GM10266 (cell line): ENCODE data around the gene FAM180A.

Experiments used
- DNase-seq: peaks from one replicate; pipeline ENCODE4 v3.0.0; 2012; ENCODE audit errors: extremely low spot score
- CTCF ChIP-seq: IDR thresholded peaks from 2 replicates; pipeline ENCODE4 v1.5.1; 2012; ENCODE audit warnings: mild to moderate bottlenecking, low read depth; ENCODE audit not compliant: control insufficient read depth, insufficient read depth; ENCODE audit errors: missing control alignments

Gene FAM180A

GRCh38 chr7:135729230-135729629, 19.4 kb downstream of the FAM180A start:
- DNase-seq: no peak
- TF ChIP-seq CTCF: no peak

GRCh38 chr7:135728136-135728669, 20.4 kb downstream of the FAM180A start, which contains the start of gene SLC13A4:
Gene SLC13A4, minus strand, starts transcription at chr7:135728186. Its CDS starts 690 bp downstream, at chr7:135727496.
- no peak for TF ChIP-seq CTCF
- no peak for DNase-seq

- TF ChIP-seq CTCF: no peak
- DNase-seq: no peak
Measured at GRCh38 chr7:135726911-135727673, 21.5 kb downstream of the FAM180A start.

GRCh38 chr7:135726276-135726788, 22.3 kb downstream of the FAM180A start:
- DNase-seq: no peak
- no peak for TF ChIP-seq CTCF

- no peak for DNase-seq
- TF ChIP-seq CTCF: no peak
Measured at GRCh38 chr7:135723411-135723810, 25.2 kb downstream of the FAM180A start.

GRCh38 chr7:135721198-135721820, 27.3 kb downstream of the FAM180A start:
- TF ChIP-seq CTCF: no peak
- DNase-seq: no peak

GRCh38 chr7:135719688-135720087, 28.9 kb downstream of the FAM180A start:
- no peak for TF ChIP-seq CTCF

More at GRCh38 chr7:135719688-135720087, 28.9 kb downstream of the FAM180A start:
- no peak for DNase-seq
